ENCODE results near the gene DOK4. TPM values are rescaled to one million over a fixed set of nuclear protein-coding genes. Genes with fewer than 3 reads are reported as not detected.

The DOK4 gene
- total RNA-seq, 1 donor from 2014 or later = 69.4 TPM

DNA sequence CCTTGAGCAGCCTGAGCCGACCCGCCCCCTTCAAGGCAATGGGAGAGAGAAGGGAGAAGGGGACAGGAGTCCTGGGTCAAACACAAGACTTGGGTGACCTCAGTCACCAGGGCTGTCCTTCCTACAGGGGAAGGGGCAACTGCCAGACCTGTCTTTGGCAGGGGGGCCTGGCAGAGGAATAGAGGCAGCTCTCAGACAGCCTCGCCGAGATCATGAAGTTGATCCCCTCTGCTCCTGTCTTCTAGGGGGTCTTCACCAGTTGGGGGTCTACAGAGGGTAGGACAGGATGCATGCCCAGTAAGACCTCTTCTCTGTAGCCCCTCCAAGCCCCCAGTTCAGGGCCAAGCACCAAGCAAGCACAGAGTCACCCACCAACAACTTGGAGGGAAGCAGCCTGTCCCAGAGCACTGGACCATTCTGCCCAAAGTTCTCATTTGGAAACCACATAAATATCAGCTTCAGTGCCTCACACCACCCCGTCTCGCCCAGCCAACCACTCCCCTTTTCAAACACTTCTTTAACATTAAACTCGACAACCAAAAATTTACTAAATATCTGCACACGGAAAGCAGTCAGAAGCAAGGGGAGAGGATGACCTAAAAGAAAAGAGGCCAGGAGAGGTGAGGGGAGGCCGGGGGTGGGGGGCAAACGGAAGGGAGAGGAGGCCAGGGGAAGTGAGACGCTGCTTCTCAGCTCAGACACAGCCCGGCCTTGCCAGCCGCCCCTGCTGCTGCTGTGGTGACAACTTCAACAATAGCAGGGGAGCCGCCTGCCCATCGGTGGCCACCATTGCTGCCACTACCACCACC, 7.7 kb downstream of the DOK4 start:
- peak overlapping the region; percentile 92 for H3K4me3 Mint-ChIP-seq (ENCODE audit: unreplicated experiment)
- peaks cover 36% of the 10 kb centered on the region for H3K4me1 Mint-ChIP-seq (ENCODE audit: unreplicated experiment)
- H3K27me3 Mint-ChIP-seq (ENCODE audit: unreplicated experiment) = peaks cover 10% of the 10 kb centered on the region
- no peaks in the 10 kb centered on the region for H3K9me3 Mint-ChIP-seq (ENCODE audit: unreplicated experiment)
- TF ChIP-seq, protein P1, sequence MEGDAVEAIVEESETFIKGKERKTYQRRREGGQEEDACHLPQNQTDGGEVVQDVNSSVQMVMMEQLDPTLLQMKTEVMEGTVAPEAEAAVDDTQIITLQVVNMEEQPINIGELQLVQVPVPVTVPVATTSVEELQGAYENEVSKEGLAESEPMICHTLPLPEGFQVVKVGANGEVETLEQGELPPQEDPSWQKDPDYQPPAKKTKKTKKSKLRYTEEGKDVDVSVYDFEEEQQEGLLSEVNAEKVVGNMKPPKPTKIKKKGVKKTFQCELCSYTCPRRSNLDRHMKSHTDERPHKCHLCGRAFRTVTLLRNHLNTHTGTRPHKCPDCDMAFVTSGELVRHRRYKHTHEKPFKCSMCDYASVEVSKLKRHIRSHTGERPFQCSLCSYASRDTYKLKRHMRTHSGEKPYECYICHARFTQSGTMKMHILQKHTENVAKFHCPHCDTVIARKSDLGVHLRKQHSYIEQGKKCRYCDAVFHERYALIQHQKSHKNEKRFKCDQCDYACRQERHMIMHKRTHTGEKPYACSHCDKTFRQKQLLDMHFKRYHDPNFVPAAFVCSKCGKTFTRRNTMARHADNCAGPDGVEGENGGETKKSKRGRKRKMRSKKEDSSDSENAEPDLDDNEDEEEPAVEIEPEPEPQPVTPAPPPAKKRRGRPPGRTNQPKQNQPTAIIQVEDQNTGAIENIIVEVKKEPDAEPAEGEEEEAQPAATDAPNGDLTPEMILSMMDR (IDR thresholded peaks at IDR 0.05; ENCODE audit: unreplicated experiment) = no peak
- peaks cover 5% of the 10 kb centered on the region for H3K36me3 Mint-ChIP-seq (ENCODE audit: low read depth, unreplicated experiment)
- no peak for DNase-seq (ENCODE audit: low spot score)
- peak overlapping the region; percentile 79 for H3K27ac Mint-ChIP-seq (ENCODE audit: unreplicated experiment)

DNA sequence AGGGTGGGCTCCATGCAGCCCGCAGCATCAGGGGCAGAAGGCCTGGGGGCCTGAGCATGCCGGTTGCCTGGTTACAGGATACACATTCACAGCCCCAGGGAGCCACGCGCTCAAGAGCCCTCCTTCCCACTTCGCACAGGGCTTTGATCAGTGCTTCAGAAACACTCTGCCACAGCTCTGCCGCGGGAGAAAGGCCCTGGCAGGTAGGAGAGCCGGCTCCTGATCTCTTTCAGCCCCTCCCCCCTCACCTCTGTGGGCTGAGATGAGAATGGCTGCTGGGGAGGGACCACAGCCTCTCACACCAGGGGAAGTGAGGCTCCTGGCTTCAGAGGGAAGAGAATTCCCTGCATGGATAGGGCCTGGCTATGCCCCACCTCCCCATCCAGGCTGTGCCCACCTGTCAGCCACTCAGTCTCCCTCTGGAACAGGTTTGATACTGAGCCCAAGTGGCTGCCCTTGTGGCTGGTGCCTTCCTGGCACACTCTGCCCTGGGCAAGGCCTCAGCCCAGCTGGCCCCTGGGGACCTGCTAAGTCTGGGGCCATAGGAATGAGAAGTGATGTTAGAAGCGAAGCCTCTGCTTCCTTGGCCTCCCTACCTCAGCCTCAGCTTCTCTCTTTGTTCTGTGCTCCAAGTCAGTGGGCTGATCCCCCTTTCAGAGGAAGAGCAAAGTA, 8.6 kb downstream of the DOK4 start:
- TF ChIP-seq, protein P1 (IDR thresholded peaks at IDR 0.05; ENCODE audit: unreplicated experiment) = no peak
- Mint-ChIP-seq H3K4me1 (ENCODE audit: unreplicated experiment) (peaks cover 36% of the 10 kb centered on the region), H3K9me3 (ENCODE audit: unreplicated experiment) (no peaks in the 10 kb centered on the region), H3K27me3 (ENCODE audit: unreplicated experiment) (peaks cover 10% of the 10 kb centered on the region), H3K4me3 (ENCODE audit: unreplicated experiment) (peak overlapping the region; percentile 57), H3K36me3 (ENCODE audit: low read depth, unreplicated experiment) (peaks cover 5% of the 10 kb centered on the region), H3K27ac (ENCODE audit: unreplicated experiment) (peak overlapping the region; percentile 78)
- no peak for DNase-seq (ENCODE audit: low spot score)

DNA sequence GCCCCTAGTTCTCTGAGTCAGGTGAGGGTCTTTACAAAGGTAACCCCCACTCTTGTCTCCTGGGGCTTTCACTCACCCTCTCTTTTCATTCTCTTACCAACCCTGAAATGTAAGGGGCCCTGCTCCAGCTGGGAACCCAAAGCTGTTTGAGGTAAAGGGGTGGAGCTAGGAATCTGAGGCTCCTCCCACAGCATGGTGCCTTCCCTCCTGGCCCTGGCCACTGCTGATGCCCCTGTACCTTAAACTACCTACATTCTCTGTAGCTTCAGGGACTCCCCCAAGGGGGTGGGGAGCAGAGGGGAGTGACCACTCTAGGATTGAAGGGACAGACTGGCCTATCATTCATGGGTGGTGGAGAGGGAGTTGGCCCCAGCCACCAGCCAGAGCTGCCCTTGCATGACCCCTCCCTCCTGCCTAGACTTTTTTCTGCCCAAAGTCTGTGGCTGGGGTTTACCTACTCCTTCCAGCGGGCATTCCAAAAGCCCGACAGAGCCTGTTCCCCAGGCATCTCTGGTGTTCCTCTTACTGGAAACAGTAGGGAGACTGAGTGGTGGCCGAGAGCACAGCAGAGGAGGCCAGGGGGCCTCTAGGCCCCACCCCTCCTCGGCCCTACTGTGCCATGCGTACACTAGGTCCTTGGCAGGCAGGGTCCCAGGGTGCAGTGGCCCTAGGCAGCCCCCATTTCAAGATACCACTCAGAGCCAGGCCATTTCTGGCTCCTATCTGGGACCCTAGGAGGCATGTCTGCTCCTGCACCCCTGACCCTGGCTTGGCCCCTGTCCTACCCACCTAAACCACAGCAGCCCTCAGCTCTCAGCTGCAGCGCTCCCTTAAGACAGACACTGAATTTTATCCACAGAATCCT, 9.5 kb downstream of the DOK4 start:
- peak overlapping the region; percentile 57 for H3K4me3 Mint-ChIP-seq (ENCODE audit: unreplicated experiment)
- H3K9me3 Mint-ChIP-seq (ENCODE audit: unreplicated experiment) = no peaks in the 10 kb centered on the region
- H3K27ac Mint-ChIP-seq (ENCODE audit: unreplicated experiment) = peak overlapping the region; percentile 78
- H3K27me3 Mint-ChIP-seq (ENCODE audit: unreplicated experiment) = peaks cover 8% of the 10 kb centered on the region
- peaks cover 10% of the 10 kb centered on the region for H3K36me3 Mint-ChIP-seq (ENCODE audit: low read depth, unreplicated experiment)
- peaks cover 40% of the 10 kb centered on the region for H3K4me1 Mint-ChIP-seq (ENCODE audit: unreplicated experiment)
- no peak for DNase-seq (ENCODE audit: low spot score)
- TF ChIP-seq, protein P1 (IDR thresholded peaks at IDR 0.05; ENCODE audit: unreplicated experiment) = no peak

DNA sequence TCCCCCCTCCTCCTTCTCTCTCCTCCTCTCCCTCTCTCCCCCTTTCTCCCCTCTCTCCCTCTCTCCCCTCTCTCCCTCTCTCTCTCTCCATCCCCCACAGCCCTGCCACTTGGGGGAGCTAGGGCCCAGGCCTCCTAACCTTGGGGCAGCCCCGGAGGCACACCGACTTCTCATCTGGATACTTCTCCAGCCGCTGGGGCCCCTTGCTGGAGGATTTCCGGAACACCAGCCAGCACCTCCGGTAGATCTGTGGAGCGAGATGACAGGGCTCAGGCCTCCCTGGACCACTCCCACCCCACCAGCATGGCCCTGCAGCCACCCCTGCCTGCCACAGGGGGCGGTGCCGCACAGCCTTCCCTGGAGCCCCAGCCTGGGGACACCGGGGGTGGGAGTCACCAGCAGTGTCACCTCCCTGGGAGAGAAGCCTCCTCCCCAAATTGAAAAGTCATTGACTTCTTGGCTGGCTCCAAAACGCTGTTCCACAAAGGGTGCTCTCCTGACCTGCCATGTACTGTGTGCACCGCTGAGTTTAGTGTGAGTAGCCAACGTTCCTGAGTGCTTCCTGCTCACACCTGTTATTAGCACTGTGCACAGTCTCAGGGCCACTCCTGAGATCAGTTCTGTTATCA, 10.5 kb downstream of the DOK4 start:
- TF ChIP-seq, protein P1 (IDR thresholded peaks at IDR 0.05; ENCODE audit: unreplicated experiment) = peak; percentile 64
- peak; percentile 89 for DNase-seq (ENCODE audit: low spot score)
- Mint-ChIP-seq H3K27me3 (ENCODE audit: unreplicated experiment) (peaks cover 11% of the 10 kb centered on the region), H3K9me3 (ENCODE audit: unreplicated experiment) (no peaks in the 10 kb centered on the region), H3K4me1 (ENCODE audit: unreplicated experiment) (peaks cover 40% of the 10 kb centered on the region), H3K4me3 (ENCODE audit: unreplicated experiment) (no peak overlapping the region), H3K27ac (ENCODE audit: unreplicated experiment) (peak overlapping the region; percentile 41), H3K36me3 (ENCODE audit: low read depth, unreplicated experiment) (peaks cover 13% of the 10 kb centered on the region)

All from endothelial cell (in vitro differentiated cells).